CD4-positive, alpha-beta T cell treated with Interleukin-6 at 100 ng/mL for 8 hours (primary cell): ENCODE results near the gene MRPS7.
"Not testable (repeated sequence)": the region's sequence is repeated elsewhere in the genome, so short reads cannot be mapped to it uniquely, and the experiment has no call there.

Source experiments
- DNase-seq: peaks from one replicate; pipeline ENCODE4 v3.0.0-alpha.2; 2020; ENCODE audit warnings: mixed read lengths, low spot score

MRPS7 gene

DNA sequence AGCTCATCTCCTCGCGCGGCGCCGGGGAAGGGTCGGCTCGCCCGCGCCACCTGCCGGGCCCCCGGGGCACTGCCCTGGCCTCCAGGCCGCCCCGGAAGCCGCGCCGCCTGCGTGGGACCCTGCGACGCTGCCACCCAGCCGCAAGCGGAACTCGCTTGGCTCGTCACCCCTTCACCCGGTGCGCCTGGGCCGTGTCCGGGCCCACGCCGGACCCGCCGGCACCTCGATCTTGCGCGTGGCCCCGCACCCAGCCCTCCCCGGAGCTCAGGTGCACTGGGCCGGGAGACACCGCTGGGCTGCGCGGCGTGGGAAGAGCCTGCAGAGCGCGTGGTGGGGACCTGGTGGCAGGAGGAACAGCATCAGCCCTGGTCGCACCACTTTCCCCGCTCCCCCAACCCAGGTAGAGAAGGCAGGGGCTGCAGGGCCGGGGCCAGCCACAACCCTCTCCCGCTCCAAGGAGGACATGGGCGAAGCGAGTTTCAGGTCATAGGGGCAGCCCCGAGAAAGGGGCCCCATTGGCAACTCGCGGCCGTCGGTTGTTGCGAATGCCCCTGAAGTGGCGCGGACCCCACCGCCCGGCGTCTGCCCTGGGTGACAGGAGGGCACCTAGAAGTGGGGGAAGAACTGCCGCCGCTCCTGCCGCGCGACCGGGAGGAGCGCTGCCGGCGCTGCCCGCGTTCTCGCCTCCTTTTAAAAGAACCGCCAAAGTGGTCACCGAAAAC is 9.7 kb downstream of the MRPS7 start:
- DNase-seq, result peak; percentile 85

DNA sequence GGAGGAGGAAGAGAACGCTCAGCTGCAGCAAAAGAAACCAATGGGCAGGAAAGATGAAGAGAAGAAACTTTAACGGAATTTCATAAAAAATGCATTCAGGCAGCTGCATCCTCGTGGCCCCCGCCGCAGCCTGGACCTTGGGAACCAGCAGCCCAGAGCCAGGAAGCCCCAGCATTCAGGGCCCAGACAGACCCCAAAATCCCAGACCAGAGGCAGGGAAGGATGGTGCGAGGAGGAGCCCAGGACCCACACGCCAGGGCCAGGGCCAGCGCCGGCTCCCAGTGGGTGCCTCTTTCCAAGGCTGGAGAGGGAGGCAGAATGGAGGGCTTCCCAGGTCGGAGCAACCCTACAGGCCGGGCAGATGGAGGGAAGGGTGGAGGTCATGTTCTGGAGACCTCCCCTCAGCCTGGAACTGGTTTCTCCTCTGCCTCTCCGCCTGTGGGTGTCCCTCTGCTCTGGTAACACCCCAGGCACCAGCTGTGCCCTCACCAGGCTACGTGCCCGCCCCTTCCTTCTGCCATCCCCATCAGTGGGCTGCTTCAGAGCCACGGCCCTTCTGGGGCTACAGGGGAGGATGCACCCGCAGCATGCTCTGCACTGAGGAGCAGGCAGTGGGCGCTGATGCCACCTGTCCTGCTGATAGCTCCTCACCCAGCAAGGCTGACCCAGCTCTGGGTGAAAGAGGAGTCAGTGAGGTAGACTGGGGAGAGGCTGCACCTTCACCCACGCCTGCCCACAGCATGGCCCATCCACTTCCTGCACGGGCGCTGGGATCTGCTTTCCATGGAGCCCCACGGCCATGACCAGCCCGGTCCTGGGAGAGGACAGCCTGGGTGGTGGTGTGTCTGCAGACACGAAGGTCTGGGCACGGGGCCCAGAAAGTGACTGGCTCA is 10.5 kb downstream of the MRPS7 start:
- DNase-seq, result no peak

DNA sequence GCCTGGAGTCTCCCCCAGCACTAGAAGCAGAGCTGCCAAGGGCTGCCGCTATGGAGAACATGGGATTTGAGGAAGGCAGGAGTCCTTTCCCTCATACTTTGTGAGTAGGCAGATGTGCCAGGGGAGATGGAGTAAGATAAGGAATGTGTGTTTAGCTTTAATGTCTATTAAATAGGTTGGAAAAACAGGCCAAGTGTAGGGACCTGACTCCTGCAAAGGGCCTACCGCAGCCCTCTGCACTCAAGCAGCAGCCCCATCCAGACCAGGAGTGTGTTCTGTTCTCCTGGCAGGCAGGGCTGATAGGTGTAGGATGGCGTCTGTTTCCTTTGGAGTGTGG is 11.1 kb downstream of the MRPS7 start:
- DNase-seq, result no peak

DNA sequence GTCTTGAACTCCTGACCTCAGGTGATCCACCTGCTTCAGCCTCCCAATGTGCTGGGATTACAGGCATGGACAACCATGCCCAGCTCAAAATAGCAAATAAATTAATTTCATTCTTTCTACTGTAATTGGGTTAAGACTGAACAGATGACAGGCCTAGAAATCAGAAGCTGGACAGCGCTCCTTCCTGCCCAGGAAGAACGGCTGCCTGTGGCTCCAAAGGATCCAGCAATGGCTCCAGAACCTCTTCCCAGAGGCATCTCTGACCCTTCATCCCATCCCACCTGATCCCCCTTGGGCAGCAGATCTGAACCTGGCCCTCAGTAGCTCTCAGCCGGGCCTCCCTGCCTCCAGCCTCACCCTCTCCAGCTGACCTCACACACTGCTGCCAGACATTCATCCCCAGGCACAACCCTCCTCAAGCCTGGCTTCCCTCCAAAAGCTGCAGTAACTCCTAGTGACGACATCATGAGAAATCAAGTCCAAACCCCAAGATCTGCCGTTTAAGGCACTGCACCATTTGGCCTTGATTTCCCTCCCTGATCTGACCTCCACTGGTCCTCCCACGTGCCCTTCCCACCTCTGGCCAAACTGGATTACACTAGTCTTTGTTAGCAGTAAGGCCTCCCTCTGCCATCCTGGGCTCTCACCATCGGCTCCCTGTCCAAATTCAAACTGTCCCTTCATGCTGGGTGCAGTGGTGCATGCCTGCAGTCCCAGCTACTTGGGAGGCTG is 12.5 kb downstream of the MRPS7 start:
- no peak for DNase-seq

DNA sequence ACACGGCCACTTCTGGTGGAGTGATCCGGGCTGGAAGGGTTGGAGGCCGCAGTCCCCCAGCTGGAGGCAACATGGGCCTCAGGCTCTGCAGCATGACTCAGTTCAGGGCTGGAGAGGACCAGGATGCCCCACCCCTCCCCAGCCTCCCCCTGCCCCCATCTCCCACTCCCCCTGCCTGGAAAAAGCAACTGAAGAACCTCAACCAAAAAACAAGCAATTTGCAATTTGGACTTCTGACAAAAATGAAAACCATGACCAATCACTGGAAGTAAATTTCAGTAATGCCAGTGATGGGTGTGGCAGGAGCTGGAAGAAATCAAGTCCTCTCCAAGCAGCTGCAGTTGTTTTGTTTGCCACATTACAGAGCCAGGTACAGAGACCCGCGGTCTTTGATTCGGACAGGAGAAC is 16.0 kb downstream of the MRPS7 start:
- no peak for DNase-seq

DNA sequence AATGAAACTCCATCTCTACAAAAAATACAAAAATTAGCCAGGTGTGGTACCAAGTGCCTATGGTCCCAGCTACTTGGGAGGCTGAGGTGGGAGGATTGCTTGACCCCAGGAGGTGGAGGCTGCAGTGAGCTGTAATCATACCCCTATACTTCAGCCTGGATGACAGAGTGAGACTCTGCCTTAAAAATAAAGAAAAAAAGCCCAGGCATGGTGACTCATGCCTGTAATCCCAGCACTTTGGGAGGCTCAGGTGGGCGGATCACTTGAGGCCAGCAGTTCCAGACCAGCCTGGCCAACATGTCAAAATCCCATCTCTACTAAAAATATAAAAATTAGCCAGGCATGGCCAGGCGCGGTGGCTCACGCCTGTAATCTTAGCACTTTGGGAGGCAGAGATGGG is 18.5 kb downstream of the MRPS7 start:
- DNase-seq, result not testable (repeated sequence)

DNA sequence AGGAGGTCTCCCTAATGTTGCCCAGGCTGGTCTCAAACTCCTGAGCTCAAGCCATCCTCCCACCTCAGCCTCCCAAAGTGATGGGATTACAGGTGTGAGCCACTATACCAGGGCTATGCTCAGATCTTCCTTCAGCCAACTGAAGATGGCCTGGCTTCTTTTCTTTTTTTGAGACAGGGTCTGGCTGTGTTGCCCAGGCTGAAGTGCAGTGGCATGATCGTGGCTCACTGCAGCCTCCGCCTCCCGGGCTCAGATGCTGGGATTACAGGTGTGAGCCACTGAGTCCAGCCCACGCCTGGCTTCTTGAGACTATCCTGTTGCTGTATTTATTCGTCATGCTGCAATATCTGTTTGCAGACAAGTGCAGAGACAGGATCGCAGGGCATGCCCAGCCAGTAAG is 23.4 kb downstream of the MRPS7 start:
- no peak for DNase-seq

DNA sequence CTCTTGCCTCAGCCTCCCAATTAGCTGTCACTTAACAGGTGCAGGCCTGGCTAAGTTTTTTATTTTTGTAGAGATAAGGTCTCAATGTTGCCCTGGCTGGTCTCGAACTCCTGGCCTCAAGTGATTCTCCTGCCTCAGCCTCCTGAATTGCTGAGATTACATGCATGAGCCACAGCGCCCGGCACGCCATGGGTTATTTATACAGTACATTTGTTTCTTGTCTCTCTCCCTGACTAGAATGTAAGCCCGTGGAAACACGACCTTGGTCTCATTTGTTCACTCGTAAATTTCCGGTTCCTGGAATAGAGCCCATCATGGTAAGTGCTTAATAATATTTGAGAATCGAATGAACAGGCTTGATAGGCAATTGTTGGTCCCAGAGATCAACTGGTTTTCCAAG is 25.5 kb downstream of the MRPS7 start:
- no peak for DNase-seq

DNA sequence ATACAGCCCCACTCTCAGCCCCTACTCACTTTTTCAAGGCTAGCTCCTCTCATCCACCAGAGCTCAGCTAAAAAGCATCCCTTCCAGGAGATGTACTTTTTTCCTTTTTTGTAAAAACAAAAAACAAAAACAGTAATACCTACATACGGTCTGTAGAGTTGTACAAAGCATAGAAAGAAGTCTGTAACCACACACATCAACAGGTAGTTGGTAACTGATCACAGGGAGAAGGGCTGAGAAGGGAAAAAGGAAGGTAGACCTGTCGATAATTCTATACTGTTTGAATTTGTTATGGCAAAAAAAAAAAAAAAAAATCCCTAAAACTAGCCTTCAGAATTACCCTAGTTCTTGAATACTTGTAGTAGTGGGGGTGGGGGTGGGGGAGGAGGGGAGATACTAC is 26.7 kb downstream of the MRPS7 start:
- DNase-seq, result no peak

DNA sequence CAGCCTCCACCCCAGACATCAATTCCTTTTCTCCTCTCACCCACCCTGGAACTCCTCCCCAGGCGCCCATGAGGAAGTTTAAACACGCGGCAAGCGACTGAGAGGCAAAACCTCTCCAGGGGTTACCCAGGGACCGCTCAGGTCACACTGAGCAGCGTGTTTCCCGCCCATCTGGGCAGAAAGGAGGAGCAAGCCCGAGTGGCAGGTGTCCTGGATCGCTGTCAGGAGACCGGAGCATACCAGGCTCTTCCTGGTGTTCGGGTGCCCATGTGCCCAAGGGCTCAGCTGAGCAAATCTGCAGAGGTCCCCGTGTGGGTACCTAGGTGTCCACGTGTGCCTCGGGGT is 27.1 kb downstream of the MRPS7 start:
- no peak for DNase-seq

DNA sequence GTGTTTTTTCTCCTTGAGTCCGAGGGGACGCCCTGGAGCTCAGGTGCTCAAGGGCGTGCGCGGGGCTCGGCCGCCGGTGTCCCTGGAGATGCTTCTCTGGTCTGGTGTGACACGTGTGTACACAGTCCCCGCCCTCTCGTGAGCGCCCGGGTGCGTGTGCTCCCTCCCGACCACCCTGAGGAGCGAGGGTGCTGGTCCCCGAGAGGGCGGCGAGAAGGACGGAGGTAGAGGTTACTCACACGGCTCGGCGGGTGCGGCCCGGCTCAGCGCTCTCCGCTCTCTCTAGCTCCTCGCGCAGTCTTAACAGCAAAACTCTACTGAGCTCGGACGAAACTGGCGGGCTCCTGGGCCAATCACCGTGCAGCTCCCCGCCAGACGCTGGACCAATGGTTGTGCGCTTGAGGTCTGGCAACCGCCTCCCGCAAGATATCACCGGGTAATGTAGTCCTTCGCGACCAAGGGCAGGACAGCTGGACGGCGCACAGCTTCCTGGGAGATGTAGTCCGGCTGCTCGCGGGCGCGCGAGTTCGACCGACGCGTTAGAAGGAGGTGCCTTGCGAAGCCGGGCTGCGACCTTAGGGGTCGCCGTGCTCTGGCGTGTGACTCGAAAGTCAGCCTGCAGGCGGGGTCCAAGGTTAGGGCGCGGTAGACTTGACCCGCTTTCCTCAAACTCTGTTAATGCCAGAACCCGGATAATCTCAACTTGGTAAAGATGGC is 27.6 kb downstream of the MRPS7 start, which contains the start of gene SLC25A19:
TSS of gene SLC25A19 (minus strand) at position 319 of the 717 bp plus-strand sequence. CDS start 2,669 bp downstream, outside the sequence.
- peak; percentile 97 for DNase-seq

DNA sequence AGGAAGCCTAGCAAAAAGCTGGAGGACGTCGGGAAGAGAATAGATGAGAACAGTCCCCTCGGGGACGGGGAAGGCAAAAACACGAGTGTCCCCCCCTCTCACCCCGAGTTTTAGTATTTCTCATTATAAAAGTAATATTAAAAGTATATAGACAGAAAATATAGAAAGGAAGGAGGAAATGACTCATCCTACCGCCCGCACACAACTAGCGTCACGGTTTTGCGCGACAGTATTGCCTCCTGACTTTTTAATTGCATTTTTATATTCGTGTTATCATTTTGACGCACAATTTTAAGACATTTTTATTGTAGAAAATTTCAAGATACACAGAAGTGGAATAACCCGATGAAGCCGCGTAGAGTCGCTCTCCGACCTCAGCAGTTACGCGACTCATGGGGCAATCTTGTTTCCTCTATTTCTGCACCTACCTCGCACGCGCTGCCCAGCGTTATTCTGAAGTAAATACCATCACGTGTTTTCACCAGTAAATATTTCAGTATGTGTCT is 28.2 kb downstream of the MRPS7 start:
- peak; percentile 56 for DNase-seq

DNA sequence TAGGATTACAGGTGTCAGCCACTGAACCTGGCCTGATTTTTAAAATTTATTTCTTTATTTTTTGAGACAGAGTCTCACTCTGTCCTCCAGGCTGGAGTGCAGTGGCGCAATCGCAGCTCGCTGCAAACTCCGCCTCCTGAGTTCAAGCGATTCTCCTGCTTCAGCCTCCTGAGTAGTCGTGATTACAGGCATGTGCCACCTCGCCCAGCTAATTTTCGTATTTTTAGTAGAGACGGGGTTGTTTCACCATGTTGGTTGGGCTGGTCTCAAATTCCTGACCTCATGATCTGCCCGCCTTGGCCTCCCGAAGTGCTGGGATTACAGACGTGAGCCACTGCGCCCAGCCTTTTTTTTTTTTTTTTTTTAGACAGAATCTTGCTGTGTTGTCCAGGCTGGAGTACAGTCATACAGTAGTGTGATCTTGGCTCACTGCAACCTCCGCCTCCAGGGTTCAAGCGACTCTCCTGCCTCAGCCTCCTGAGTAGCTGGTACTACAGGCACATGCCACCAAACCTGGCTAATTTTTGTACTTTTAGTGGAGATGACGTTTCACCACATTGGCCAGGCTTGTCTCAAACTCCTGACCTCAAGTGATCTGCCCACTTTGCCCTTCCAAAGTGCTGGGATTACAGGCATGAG is 31.2 kb downstream of the MRPS7 start:
- not testable (repeated sequence) for DNase-seq

DNA sequence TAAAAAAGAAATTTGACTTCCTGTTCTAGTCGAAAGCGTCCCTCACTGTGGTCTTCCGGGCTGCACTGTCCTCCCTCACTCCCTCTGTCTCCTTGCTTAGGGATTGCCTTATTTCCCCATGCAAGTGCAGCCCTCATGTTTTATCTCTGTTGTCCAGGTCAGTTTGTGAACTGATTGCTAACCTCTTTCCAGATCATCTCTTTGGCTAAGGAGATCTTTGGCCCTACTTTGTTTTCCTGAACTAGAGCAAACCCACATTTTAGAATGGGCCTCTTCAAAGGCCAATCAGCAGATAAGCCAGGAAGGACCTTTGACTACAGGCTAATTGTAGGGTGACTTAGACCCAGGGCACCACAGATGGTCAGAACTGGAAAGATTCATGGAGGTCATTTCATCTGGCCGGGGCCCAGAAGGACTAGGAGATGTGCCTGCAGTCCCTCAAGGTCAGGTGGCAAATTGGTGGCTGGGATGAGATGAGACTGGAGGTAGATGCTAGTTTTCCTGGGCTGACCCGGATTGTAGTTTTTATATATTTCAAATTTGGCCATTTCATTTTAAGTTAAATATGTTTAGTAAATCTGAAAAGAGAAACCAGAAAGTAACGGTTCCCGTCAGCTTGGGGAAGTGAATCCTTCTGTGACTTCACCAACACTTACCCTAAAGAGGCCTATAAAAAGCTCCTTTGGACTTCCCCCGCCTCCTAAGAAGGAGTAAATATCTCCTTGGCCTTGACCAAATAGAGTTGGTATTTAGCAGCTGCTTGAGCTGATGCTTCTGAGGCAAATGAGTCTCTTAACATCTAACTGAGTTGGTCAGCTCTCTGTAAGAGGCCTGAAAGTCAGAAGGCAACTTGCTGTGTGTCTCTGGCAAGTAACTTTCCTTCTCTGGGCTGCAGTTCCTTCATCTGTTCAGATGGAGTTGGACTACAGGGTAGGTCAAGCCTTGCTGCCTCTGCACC is 33.8 kb downstream of the MRPS7 start:
- no peak for DNase-seq

DNA sequence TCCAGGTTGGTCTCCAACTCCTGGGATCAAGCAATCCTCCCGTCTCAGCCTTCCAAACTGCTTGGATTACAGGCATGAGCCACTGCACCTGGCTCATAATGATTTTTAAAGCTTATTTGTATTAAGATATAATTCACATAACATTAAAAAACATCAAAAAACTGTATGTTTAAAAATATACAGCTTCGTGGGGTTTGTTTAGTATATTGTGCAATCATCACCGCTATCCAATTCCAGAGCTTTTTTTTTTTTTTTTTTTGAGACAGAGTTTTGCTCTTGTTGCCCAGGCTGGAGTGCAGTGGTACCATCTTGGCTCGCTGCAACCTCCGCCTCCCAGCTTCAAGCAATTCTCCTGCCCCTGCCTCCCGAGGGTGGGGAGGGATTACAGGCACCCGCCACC is 38.6 kb downstream of the MRPS7 start:
- no peak for DNase-seq

DNA sequence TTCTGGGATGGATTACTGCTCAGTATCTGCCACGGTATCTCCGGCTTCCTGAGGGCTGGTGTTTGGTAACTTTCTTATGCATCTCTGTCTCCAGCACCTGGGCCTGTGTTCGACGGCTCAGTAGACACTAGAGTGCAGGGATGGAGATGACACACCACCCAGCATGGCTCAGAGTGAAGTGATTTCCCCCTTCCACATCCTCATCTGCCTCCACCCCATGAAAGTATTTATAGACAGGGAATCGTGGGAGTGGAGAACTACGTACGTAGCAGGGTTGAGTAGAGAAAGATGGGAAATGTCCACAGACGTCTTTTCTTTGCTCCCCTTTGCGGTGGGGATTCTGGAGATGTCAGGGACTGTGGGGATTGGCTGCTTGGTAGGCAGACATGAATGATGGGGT is 39.4 kb downstream of the MRPS7 start:
- no peak for DNase-seq

DNA sequence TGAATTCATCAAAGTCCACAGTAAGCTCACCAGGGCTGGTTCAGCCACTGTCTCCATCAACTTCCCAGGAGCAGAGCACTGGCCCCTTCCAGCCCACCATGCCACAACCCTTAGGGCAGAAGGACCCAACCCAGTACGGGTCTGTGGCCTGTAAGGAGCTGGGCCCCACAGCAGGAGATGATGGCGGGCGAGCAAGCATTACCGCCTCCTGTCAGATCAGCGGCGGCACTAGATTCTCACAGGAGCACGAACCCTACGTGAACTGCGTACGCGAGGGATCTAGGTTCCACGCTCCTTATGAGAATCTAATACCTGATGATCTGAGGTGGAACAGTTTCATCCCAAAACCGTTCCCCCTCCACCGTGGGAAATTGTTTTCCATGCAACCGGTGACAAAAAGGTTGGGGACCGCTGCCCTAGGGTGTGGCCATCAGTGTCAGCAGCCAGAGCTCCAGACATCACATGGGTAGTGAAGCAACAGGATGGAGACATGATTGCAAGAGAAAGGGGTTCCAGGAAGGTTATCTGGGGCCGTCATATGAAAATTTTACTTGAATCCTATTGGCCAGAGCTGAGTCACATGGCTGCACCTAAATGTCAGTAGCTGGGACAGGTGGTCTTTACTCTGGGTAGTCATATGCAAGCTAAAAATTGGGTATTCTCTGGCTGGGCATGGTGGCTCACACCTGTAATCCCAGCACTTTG is 40.0 kb downstream of the MRPS7 start:
- no peak for DNase-seq

DNA sequence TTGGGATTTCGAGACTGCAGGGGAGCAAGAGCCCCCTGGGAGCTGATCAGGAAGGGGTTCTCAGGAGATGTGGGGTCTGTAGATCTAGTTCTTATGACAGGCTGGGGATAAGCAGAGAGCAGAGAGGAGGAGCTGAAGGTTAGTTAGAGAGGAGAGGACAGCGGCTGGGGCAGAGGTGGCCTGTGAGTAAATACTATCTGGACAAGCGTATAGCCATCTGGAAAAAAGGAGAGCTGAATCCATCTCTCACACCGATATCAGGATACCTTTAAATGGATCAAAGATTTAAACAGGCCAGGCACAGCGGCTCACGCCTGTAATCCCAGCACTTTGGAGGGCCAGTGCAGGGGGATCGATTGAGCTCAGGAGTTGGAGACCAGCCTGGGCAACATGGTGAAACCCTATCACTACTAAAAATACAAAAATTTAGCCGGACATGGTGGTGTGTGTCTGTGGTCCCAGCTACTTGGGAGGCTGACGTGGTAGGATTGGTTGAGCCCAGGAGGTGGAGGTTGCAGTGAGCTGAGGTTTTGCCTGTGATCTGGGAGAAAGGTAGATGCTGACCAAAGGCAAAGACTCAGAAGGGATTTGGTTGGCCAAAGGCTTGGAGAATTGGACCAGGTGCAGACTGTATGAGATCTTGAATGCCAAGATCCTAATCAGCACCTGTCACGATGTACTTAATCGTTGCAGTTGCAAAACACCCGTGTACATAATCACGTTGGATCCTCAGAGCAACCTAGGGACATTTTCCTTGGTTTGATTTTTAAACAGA is 46.5 kb downstream of the MRPS7 start:
- DNase-seq, result no peak
